Measurements from ENCODE around the gene GREB1L.
A peak's percentile ranks its signal among the peaks of the same experiment; 100 is the strongest.

GREB1L gene

GRCh38 chr18:21441670-21442069, 199.6 kb downstream of the GREB1L start:
- Histone ChIP-seq H3K9me3 (replicated peaks; ENCODE audit: insufficient read depth, low read length) (no peaks in the 10 kb centered on the region), H3K4me3 (ENCODE audit: low read length) (no peak overlapping the region), H3K4me1 (ENCODE audit: low read length) (no peaks in the 10 kb centered on the region), H3K79me2 (ENCODE audit: low read length) (no peaks in the 10 kb centered on the region), H3K4me2 (ENCODE audit: low read depth, low read length) (no peak overlapping the region), H4K20me1 (ENCODE audit: insufficient read depth, low read length) (no peaks in the 10 kb centered on the region), H3K27me3 (replicated peaks; ENCODE audit: insufficient read depth, low read length) (no peaks in the 10 kb centered on the region), H2AFZ (ENCODE audit: low read length) (no peak overlapping the region), H3K27ac (ENCODE audit: low read length) (no peak overlapping the region), H3F3A (ENCODE audit: insufficient read depth, low read length) (no peaks in the 10 kb centered on the region), H3K36me3 (replicated peaks; ENCODE audit: insufficient read depth, low read length) (no peaks in the 10 kb centered on the region), H3K9me2 (replicated peaks; ENCODE audit: insufficient read depth, low read length) (no peaks in the 10 kb centered on the region), H3K9ac (ENCODE audit: low read length) (no peak overlapping the region)
- no peak for DNase-seq
- TF ChIP-seq EZH2phosphoT487 (IDR thresholded peaks at IDR 0.05; ENCODE audit: low read length) = no peak
- TF ChIP-seq, protein P1, sequence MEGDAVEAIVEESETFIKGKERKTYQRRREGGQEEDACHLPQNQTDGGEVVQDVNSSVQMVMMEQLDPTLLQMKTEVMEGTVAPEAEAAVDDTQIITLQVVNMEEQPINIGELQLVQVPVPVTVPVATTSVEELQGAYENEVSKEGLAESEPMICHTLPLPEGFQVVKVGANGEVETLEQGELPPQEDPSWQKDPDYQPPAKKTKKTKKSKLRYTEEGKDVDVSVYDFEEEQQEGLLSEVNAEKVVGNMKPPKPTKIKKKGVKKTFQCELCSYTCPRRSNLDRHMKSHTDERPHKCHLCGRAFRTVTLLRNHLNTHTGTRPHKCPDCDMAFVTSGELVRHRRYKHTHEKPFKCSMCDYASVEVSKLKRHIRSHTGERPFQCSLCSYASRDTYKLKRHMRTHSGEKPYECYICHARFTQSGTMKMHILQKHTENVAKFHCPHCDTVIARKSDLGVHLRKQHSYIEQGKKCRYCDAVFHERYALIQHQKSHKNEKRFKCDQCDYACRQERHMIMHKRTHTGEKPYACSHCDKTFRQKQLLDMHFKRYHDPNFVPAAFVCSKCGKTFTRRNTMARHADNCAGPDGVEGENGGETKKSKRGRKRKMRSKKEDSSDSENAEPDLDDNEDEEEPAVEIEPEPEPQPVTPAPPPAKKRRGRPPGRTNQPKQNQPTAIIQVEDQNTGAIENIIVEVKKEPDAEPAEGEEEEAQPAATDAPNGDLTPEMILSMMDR (IDR thresholded peaks at IDR 0.05; ENCODE audit: low read length) = no peak
- no peak for TF ChIP-seq EZH2 (optimal IDR thresholded peaks at IDR 0.05; ENCODE audit: low read depth, low read length)

DNA sequence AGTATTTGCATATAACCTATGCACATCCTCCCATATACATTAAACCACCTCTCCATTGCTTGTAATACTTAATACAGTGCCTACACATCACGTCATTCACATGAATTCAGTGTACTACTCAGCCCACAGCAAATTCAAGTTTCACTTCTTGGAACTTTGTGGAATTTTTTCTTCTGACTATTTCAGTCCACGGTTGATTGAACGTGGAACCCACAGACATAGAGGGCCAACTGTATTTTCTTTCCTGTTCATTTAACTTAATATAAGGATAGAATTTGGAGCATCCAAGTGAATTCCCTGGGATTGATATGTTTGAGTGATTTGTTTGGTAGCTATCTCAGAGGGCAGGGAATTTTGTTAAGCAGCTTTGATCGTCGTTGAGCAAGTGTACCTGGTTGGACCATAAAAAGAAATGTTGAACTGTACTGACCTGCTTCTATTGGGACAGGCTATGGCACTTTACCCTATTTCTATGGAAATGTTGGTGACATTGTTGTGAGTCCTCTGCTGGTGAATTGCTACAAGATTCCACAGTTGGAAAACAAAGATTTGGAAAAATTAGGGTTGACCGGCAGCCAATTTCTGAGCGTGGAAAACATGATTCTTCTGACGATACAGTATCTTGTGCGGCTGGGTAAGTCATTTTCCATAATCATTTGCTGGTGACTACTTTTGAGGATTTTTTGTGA, 201.9 kb downstream of the GREB1L start:
- H3F3A ChIP-seq (ENCODE audit: insufficient read depth, low read length) = no peaks in the 10 kb centered on the region
- no peak for DNase-seq
- no peaks in the 10 kb centered on the region for H3K9me3 ChIP-seq (replicated peaks; ENCODE audit: insufficient read depth, low read length)
- no peak for TF ChIP-seq EZH2phosphoT487 (IDR thresholded peaks at IDR 0.05; ENCODE audit: low read length)
- TF ChIP-seq, protein P1 (IDR thresholded peaks at IDR 0.05; ENCODE audit: low read length) = no peak
- TF ChIP-seq EZH2 (optimal IDR thresholded peaks at IDR 0.05; ENCODE audit: low read depth, low read length) = no peak
- no peak overlapping the region for H3K4me3 ChIP-seq (ENCODE audit: low read length)
- H3K27ac ChIP-seq (ENCODE audit: low read length) = no peak overlapping the region
- H3K9me2 ChIP-seq (replicated peaks; ENCODE audit: insufficient read depth, low read length) = no peaks in the 10 kb centered on the region
- no peak overlapping the region for H3K9ac ChIP-seq (ENCODE audit: low read length)
- H3K4me2 ChIP-seq (ENCODE audit: low read depth, low read length) = no peak overlapping the region
- no peak overlapping the region for H2AFZ ChIP-seq (ENCODE audit: low read length)
- H3K27me3 ChIP-seq (replicated peaks; ENCODE audit: insufficient read depth, low read length) = no peaks in the 10 kb centered on the region
- H3K79me2 ChIP-seq (ENCODE audit: low read length) = no peaks in the 10 kb centered on the region
- no peaks in the 10 kb centered on the region for H4K20me1 ChIP-seq (ENCODE audit: insufficient read depth, low read length)
- no peaks in the 10 kb centered on the region for H3K4me1 ChIP-seq (ENCODE audit: low read length)
- H3K36me3 ChIP-seq (replicated peaks; ENCODE audit: insufficient read depth, low read length) = no peaks in the 10 kb centered on the region

DNA sequence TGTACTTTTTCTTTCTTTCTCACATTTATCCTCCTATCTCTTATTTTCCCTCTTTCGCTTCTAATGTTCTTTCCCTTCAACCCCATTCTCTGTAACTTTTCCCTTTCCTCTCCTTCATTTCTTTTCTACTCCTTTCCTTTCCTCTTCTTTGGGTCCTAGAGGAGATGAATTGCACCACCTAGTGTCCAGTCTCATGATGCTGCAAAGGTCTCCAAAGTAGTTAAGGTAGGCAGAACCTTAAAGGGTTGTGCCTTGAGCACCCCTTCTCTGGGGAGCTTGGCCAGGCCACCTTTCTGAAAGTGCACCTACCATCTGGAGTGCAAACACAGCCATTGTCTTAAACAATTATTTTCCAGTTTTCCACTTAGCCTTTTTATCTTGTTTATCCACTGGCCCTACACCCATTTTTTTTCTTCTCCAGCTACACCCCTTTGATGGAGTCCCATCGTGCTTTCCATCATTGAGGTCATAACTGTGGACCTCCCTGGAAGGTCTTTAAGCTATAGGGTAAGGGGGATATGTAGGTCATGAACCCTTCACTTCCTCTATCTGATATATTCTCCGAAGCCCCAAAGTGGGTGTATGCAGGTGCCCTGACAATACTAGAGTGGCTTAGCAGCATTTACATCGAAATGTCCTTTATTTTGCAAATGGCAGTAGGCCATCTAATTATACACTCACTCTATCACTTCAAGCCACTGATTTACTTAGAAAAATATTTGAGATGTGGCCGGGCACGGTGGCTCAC, 202.6 kb downstream of the GREB1L start:
- Histone ChIP-seq H3K9ac (ENCODE audit: low read length) (no peak overlapping the region), H3K9me3 (replicated peaks; ENCODE audit: insufficient read depth, low read length) (no peaks in the 10 kb centered on the region), H3K27ac (ENCODE audit: low read length) (no peak overlapping the region), H3F3A (ENCODE audit: insufficient read depth, low read length) (no peaks in the 10 kb centered on the region), H3K9me2 (replicated peaks; ENCODE audit: insufficient read depth, low read length) (no peaks in the 10 kb centered on the region), H3K4me2 (ENCODE audit: low read depth, low read length) (no peak overlapping the region), H3K79me2 (ENCODE audit: low read length) (no peaks in the 10 kb centered on the region), H3K36me3 (replicated peaks; ENCODE audit: insufficient read depth, low read length) (no peaks in the 10 kb centered on the region), H4K20me1 (ENCODE audit: insufficient read depth, low read length) (no peaks in the 10 kb centered on the region), H2AFZ (ENCODE audit: low read length) (no peak overlapping the region), H3K4me3 (ENCODE audit: low read length) (no peak overlapping the region), H3K27me3 (replicated peaks; ENCODE audit: insufficient read depth, low read length) (no peaks in the 10 kb centered on the region), H3K4me1 (ENCODE audit: low read length) (no peaks in the 10 kb centered on the region)
- no peak for TF ChIP-seq EZH2phosphoT487 (IDR thresholded peaks at IDR 0.05; ENCODE audit: low read length)
- TF ChIP-seq, protein P1 (IDR thresholded peaks at IDR 0.05; ENCODE audit: low read length) = peak; percentile 74
- DNase-seq = peak; percentile 46
